ENCODE data around the gene KCNN1.
A peak's percentile ranks its signal among the peaks of the same experiment; 100 is the strongest.

GRCh38 chr19:17938092-17938845 lies 28.6 kb upstream of the KCNN1 start:
- TF ChIP-seq REST (IDR thresholded peaks at IDR 0.05; ENCODE audit: insufficient read depth in 1 of 2, low read depth in 2 of 2, low read length in 1 of 2) (no peak), CTCF (IDR thresholded peaks at IDR 0.05) (peak; percentile 91), TCF7L2 (IDR thresholded peaks at IDR 0.05; ENCODE audit: low read depth, low read length) (no peak)

Data from Panc1 (cell line).